Neuronal stem cell (in vitro differentiated cells): ENCODE results near the gene ANO1.

ENCODE experiments used
- DNase-seq: peaks from one replicate; pipeline ENCODE4 v3.0.0-alpha.2; 2013; ENCODE audit warnings: low spot score
- H2AFZ ChIP-seq: one replicate; pipeline ENCODE4 v1.6.1; 2013; ENCODE audit warnings: mild to moderate bottlenecking, low read length, inconsistent platforms
- H2AK5ac ChIP-seq: 2 replicates; pipeline ENCODE4 v1.6.1; 2013; ENCODE audit warnings: low read depth, mild to moderate bottlenecking, inconsistent platforms, low read length, moderate library complexity, mixed read lengths
- H2BK120ac ChIP-seq: 2 replicates; pipeline ENCODE4 v1.6.1; 2013; ENCODE audit warnings: low read depth, mild to moderate bottlenecking, inconsistent platforms, low read length, moderate library complexity, mixed read lengths
- H2BK12ac ChIP-seq: one replicate; pipeline ENCODE4 v1.6.1; 2013; ENCODE audit warnings: low read length, inconsistent platforms
- H2BK15ac ChIP-seq: 2 replicates; pipeline ENCODE4 v1.6.1; 2013; ENCODE audit warnings: mild to moderate bottlenecking, low read length, inconsistent platforms, mixed read lengths
- H2BK5ac ChIP-seq: one replicate; pipeline ENCODE4 v1.6.1; 2013; ENCODE audit warnings: inconsistent platforms, mild to moderate bottlenecking, low read length, moderate library complexity
- H3K14ac ChIP-seq: one replicate; pipeline ENCODE4 v1.6.1; 2013; ENCODE audit warnings: low read length, inconsistent platforms
- H3K18ac ChIP-seq: 2 replicates; pipeline ENCODE4 v1.6.1; 2013; ENCODE audit warnings: low read length, inconsistent platforms
- H3K23ac ChIP-seq: 2 replicates; pipeline ENCODE4 v1.6.1; 2013; ENCODE audit warnings: low read depth, mild to moderate bottlenecking, mixed read lengths, low read length, inconsistent platforms; ENCODE audit not compliant: poor library complexity
- H3K27ac ChIP-seq: replicated peaks from 3 replicates; pipeline ENCODE4 v1.5.1; 2013; ENCODE audit warnings: low read length, inconsistent platforms
- H3K27me3 ChIP-seq, 3 experiments: 2 replicates each; pipeline ENCODE4 v1.6.1; 2013; ENCODE audit warnings: low read length in 3 of 3, mild to moderate bottlenecking in 2 of 3, inconsistent platforms in 1 of 3, low read depth in 1 of 3, mixed read lengths in 1 of 3, moderate library complexity in 1 of 3; ENCODE audit not compliant: control insufficient read depth in 3 of 3, insufficient read depth in 3 of 3
- H3K36me3 ChIP-seq, 2 donors: replicated peaks in 1 of 2; 2 replicates each; pipeline ENCODE4 v1.6.1; 2013; ENCODE audit warnings: low read length in 2 of 2; ENCODE audit not compliant: control insufficient read depth in 2 of 2, insufficient read depth in 2 of 2
- H3K4ac ChIP-seq: 2 replicates; pipeline ENCODE4 v1.6.1; 2013; ENCODE audit warnings: inconsistent platforms, mild to moderate bottlenecking, low read length, moderate library complexity
- H3K4me1 ChIP-seq, 2 donors: 1 replicate in 1 of 2; 2 replicates in 1 of 2; pipeline ENCODE4 v1.6.1; 2013; ENCODE audit warnings: low read length in 2 of 2, low read depth in 1 of 2; ENCODE audit not compliant: control insufficient read depth in 2 of 2, insufficient read depth in 1 of 2
- H3K4me2 ChIP-seq: one replicate; pipeline ENCODE4 v1.6.1; 2013; ENCODE audit warnings: mild to moderate bottlenecking, low read length, inconsistent platforms; ENCODE audit not compliant: insufficient read depth, poor library complexity, severe bottlenecking
- H3K4me3 ChIP-seq, 2 donors: 2 replicates each; pipeline ENCODE4 v1.5.1; 2013; ENCODE audit warnings: low read length in 2 of 2, mild to moderate bottlenecking in 2 of 2, inconsistent platforms in 1 of 2, moderate library complexity in 1 of 2
- H3K79me1 ChIP-seq: one replicate; pipeline ENCODE4 v1.6.1; 2013; ENCODE audit warnings: low read depth, mild to moderate bottlenecking, inconsistent platforms, low read length, moderate library complexity
- H3K9ac ChIP-seq: one replicate; pipeline ENCODE4 v1.6.1; 2013; ENCODE audit warnings: mild to moderate bottlenecking, low read depth, low read length, inconsistent platforms; ENCODE audit not compliant: poor library complexity
- H3K9me3 ChIP-seq, 2 donors: replicated peaks in 1 of 2; 2 replicates each; pipeline versions ENCODE3 to v1.6.1; 2013; ENCODE audit warnings: low read length in 2 of 2, mild to moderate bottlenecking in 2 of 2, inconsistent platforms in 1 of 2, low read depth in 1 of 2, mixed read lengths in 1 of 2, moderate library complexity in 1 of 2; ENCODE audit not compliant: control insufficient read depth in 2 of 2, insufficient read depth in 1 of 2
- H4K8ac ChIP-seq: one replicate; pipeline ENCODE4 v1.6.1; 2013; ENCODE audit warnings: low read depth, mild to moderate bottlenecking, inconsistent platforms, low read length, moderate library complexity
- H4K91ac ChIP-seq: one replicate; pipeline ENCODE4 v1.6.1; 2013; ENCODE audit warnings: low read length, low read depth, mild to moderate bottlenecking, inconsistent platforms; ENCODE audit not compliant: poor library complexity
- WGBS, 2 donors: extraction: QIAGEN DNeasy Blood & Tissue Kit; methylation state at CpG; one replicate each; pipeline ENCODE4 v1.1.7; 2013; ENCODE audit warnings: missing lambda C conversion rate in 2 of 2, mixed read lengths in 1 of 2; ENCODE audit not compliant: insufficient read length in 2 of 2, insufficient replicate concordance in 1 of 2; ENCODE audit errors: extremely low coverage in 2 of 2; 5-methylcytosine and 5-hydroxymethylcytosine counted together

Gene ANO1

GRCh38 chr11:70183032-70183431 lies 104.9 kb downstream of the ANO1 start:
- no peak for DNase-seq
- H3K79me1 ChIP-seq = no peaks in the 10 kb centered on the region
- H2BK15ac ChIP-seq = no peak overlapping the region
- H2BK12ac ChIP-seq = no peak overlapping the region
- no peak overlapping the region for H4K8ac ChIP-seq
- H3K4me1 ChIP-seq = peaks cover 0 to 3% of the 10 kb centered on the region in 2 donors
- no peak overlapping the region for H3K27ac ChIP-seq
- no peak overlapping the region for H3K23ac ChIP-seq
- H2AFZ ChIP-seq = no peak overlapping the region
- H3K4me3 ChIP-seq = no peak overlapping the region
- H3K4me2 ChIP-seq = no peak overlapping the region
- H3K9ac ChIP-seq = no peak overlapping the region
- no peaks in the 10 kb centered on the region for H3K9me3 ChIP-seq
- no peak overlapping the region for H2AK5ac ChIP-seq
- no peaks in the 10 kb centered on the region for H3K36me3 ChIP-seq
- no peak overlapping the region for H3K18ac ChIP-seq
- no peak overlapping the region for H3K14ac ChIP-seq
- no CpG with 5 or more reads among the region's 1 CpG for WGBS, 2 donors
- peaks cover 0 to 43% (median 0%) of the 10 kb centered on the region in 3 experiments for H3K27me3 ChIP-seq
- no peak overlapping the region for H2BK5ac ChIP-seq
- no peak overlapping the region for H4K91ac ChIP-seq
- H3K4ac ChIP-seq = no peak overlapping the region
- no peak overlapping the region for H2BK120ac ChIP-seq

- H3K4me2 ChIP-seq = no peak overlapping the region
- peaks cover 0 to 47% (median 0%) of the 10 kb centered on the region in 3 experiments for H3K27me3 ChIP-seq
These were observed 105.5 kb downstream of the ANO1 start for GRCh38 chr11:70183483-70184176.

GRCh38 chr11:70184396-70184795 lies 106.3 kb downstream of the ANO1 start:
- H3K9me3 ChIP-seq = no peaks in the 10 kb centered on the region
- H2AK5ac ChIP-seq = no peak overlapping the region
- peak overlapping the region; percentile 5 for H2BK120ac ChIP-seq
- no peak overlapping the region for H2BK12ac ChIP-seq
- H3K4me1 ChIP-seq = peaks cover 0 to 3% of the 10 kb centered on the region in 2 donors
- no peak overlapping the region for H3K23ac ChIP-seq
- H3K9ac ChIP-seq = no peak overlapping the region
- H3K27me3 ChIP-seq = peaks cover 0 to 46% (median 0%) of the 10 kb centered on the region in 3 experiments
- no peak overlapping the region for H2BK15ac ChIP-seq
- no peak overlapping the region for H2BK5ac ChIP-seq
- H3K14ac ChIP-seq = peak overlapping the region; percentile 9
- no peak overlapping the region for H2AFZ ChIP-seq
- no peak overlapping the region for H3K27ac ChIP-seq
- DNase-seq = no peak
- H3K36me3 ChIP-seq = no peaks in the 10 kb centered on the region
- no peak overlapping the region for H3K18ac ChIP-seq
- no peak overlapping the region for H4K91ac ChIP-seq
- no peak overlapping the region for H3K4me3 ChIP-seq
- no peak overlapping the region for H3K4me2 ChIP-seq
- H4K8ac ChIP-seq = no peak overlapping the region
- H3K4ac ChIP-seq = no peak overlapping the region
- no peaks in the 10 kb centered on the region for H3K79me1 ChIP-seq
- no CpG with 5 or more reads among the region's 9 CpGs for WGBS, 2 donors

More at GRCh38 chr11:70183483-70184176, 105.5 kb downstream of the ANO1 start:
- Histone ChIP-seq H3K27ac (no peak overlapping the region), H2AFZ (no peak overlapping the region), H2BK120ac (no peak overlapping the region), H3K14ac (no peak overlapping the region), H3K36me3 (no peaks in the 10 kb centered on the region), H3K4me3 (no peak overlapping the region), H2BK5ac (no peak overlapping the region), H2AK5ac (no peak overlapping the region), H3K9me3 (no peaks in the 10 kb centered on the region), H3K23ac (no peak overlapping the region), H3K9ac (no peak overlapping the region), H4K91ac (no peak overlapping the region), H3K79me1 (no peaks in the 10 kb centered on the region), H4K8ac (no peak overlapping the region), H3K18ac (peak overlapping the region; percentile 9), H2BK15ac (peak overlapping the region; percentile 38), H3K4me1 (peaks cover 0 to 3% of the 10 kb centered on the region in 2 donors), H2BK12ac (no peak overlapping the region), H3K4ac (no peak overlapping the region)
- WGBS, 2 donors = no CpG with 5 or more reads among the region's 11 CpGs
- DNase-seq = no peak

- no peak overlapping the region for H2BK15ac ChIP-seq
- H3K4ac ChIP-seq = no peak overlapping the region
- no peak overlapping the region for H3K14ac ChIP-seq
- DNase-seq = no peak
- no peak overlapping the region for H2BK5ac ChIP-seq
- no CpG with 5 or more reads among the region's 28 CpGs for WGBS, 2 donors
- H3K27ac ChIP-seq = no peak overlapping the region
- no peak overlapping the region for H3K9ac ChIP-seq
- H3K18ac ChIP-seq = no peak overlapping the region
- H3K79me1 ChIP-seq = no peaks in the 10 kb centered on the region
- no peak overlapping the region for H3K23ac ChIP-seq
- no peak overlapping the region for H4K91ac ChIP-seq
- H3K4me2 ChIP-seq = no peak overlapping the region
- H3K36me3 ChIP-seq = peaks cover 0 to 2% of the 10 kb centered on the region in 2 donors
- H3K9me3 ChIP-seq = peaks cover 0 to 3% of the 10 kb centered on the region in 2 donors
- no peak overlapping the region for H2AFZ ChIP-seq
- no peak overlapping the region for H4K8ac ChIP-seq
- H2BK120ac ChIP-seq = no peak overlapping the region
- H3K4me3 ChIP-seq = no peak overlapping the region
- H3K27me3 ChIP-seq = peaks cover 0 to 46% (median under 1%) of the 10 kb centered on the region in 3 experiments
- peaks cover 0 to 3% of the 10 kb centered on the region in 2 donors for H3K4me1 ChIP-seq
- H2AK5ac ChIP-seq = peak overlapping the region; percentile 54
- H2BK12ac ChIP-seq = no peak overlapping the region
These were observed 107.4 kb downstream of the ANO1 start for GRCh38 chr11:70185348-70186055.
